GM19193 (cell line): Measurements from ENCODE around the gene DYNLT4.

ENCODE experiments used
- POLR2A ChIP-seq: IDR thresholded peaks from 4 replicates; pipeline ENCODE4 v1.6.1; 2011; ENCODE audit not compliant: insufficient read depth, insufficient read length; ENCODE audit errors: extremely low read depth

The DYNLT4 gene

DNA sequence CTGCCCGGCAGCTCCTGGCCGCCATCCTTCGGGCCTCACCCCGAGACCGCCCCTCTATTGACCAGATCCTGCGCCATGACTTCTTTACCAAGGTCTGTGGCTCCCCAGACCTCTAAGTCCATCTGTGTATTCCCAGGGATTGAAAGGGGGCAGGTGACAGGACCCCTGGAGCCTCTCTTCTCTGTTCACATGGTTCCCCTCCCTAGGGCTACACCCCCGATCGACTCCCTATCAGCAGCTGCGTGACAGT, 4.2 kb downstream of the DYNLT4 start:
- TF ChIP-seq POLR2A = no peak

GRCh38 chr1:44802306-44803061, 4.7 kb downstream of the DYNLT4 start:
- TF ChIP-seq POLR2A = no peak

- no peak for TF ChIP-seq POLR2A
These were observed 5.5 kb downstream of the DYNLT4 start for GRCh38 chr1:44801491-44802305.

DNA sequence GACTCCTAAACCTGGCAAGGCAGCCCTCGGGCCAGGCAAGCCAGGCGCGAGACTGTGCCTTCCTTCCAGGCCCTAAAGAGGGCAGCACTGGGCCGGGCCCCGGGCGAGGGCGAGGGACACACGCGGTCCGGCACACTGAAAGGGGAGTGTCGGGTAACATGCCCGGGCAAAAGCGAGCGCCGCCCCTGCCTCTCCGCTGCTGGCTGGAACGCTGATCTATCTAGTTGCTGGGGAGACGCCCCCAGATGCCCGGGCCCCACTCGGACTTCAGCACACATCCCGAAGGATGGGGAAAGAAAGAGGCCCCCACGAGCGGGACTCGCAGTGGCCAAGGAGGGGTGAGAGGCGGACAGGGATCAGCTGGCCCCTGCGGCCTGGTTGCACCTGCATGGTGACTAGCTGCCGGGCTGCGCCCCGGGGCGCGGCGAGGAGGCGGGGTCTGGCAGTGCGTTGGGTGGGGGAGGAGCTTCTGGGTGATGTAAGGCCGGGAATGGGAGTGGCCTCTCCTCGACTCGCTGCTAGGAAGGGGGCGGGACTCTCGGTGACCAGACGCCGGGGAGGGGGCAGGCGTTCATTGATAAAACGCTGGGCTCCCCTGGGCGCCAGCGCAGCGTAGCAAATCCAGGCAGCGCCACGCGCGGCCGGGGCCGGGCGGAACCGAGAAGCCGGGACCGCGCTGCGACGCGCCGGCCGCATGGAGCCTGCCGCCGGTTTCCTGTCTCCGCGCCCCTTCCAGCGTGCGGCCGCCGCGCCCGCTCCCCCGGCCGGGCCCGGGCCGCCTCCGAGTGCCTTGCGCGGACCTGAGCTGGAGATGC, 7.2 kb downstream of the DYNLT4 start, which contains the start of gene PLK3:
TSS of gene PLK3 (plus strand) at position 608 of the 815 bp plus-strand sequence. CDS start at position 695, 87 bp downstream.
- peak; percentile 96 for TF ChIP-seq POLR2A

DNA sequence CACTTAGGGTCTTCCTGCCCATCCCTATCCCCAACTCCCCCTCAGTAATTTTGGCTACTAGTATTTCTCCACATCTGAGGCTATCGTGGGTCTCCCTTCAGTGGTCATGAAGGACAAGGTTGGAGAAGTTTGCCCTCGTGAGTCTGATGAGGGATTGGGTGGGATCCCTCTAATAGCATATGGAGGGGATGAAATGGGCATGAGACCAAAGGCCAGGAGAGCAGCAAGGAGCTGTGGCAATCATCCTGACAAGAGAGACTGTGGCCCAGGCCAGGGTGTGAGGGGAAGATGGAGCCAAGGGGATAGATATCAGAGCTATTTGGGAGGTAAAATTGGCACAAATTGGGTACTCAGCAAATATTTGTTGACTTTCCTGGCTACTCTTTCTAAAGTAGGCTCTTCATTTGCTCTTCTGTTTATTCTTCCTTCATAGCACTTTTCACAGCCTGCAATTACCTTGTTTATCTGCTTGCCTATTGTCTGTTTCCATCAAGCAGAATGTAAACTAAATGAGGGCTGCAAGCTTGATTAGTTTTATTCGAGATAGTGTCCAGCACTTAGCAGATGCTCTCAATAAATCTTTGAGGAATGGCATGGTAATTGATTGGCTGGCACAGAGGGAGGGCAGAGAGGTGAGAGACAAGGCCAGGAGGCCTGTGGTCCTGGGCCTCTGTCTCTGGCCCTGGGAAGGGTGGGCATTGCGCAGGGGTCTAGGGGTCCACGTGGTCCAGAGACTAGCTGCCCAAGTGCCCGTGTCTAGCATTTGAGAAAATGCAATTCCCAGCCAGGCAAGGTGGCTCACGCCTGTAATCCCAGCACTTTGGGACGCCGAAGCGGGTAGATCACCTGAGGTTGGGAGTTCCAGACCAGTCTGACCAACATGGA, 8.4 kb downstream of the DYNLT4 start:
- no peak for TF ChIP-seq POLR2A

- no peak for TF ChIP-seq POLR2A
These were observed 14.2 kb downstream of the DYNLT4 start for GRCh38 chr1:44792736-44793502.

DNA sequence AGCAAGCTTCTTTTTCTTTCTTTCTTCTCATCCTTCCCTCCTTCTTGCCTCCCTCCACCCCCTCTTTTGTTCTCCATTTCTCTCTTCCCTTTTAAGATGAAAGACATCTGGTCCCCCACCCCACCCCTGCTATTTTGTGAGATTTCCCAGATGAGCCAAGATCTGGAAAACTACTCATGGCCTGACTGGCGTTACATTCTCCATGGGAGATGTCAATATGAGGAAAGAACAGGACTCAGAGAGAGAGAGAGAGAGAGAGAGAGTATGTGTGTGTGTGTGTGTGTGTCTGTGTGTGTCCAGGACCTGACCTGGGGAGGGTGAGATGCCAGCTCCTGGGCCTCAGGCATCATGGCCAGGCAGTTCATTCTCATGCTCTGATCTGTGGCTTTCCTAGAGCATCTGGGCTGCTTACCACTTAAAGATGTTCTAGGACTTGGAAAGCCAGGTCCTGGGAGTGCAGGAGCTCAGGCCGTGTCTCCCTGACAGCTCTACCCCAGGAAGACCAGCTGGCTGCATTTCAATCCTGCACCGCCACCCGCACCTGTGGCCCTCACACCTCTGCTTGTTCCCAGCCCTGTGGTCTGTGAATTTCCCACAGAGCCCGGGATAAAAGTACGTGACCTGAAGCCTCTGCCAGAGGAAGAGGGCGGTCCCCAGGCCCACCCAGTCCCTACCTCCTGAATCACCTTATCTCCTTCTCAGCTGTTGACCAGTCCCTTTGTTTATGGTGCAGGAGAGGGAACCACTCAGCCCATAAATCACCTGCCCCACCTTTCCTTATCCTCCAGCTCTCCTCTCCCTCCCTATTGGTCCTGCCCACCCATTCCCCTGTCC, 16.0 kb downstream of the DYNLT4 start:
- no peak for TF ChIP-seq POLR2A

GRCh38 chr1:44788120-44788860, 18.9 kb downstream of the DYNLT4 start, which contains the start of gene BEST4:
Gene BEST4, minus strand, starts transcription at chr1:44788170. Its CDS starts 465 bp downstream, at chr1:44787705.
- no peak for TF ChIP-seq POLR2A

GRCh38 chr1:44787506-44787905, 19.6 kb downstream of the DYNLT4 start:
- TF ChIP-seq POLR2A = no peak

DNA sequence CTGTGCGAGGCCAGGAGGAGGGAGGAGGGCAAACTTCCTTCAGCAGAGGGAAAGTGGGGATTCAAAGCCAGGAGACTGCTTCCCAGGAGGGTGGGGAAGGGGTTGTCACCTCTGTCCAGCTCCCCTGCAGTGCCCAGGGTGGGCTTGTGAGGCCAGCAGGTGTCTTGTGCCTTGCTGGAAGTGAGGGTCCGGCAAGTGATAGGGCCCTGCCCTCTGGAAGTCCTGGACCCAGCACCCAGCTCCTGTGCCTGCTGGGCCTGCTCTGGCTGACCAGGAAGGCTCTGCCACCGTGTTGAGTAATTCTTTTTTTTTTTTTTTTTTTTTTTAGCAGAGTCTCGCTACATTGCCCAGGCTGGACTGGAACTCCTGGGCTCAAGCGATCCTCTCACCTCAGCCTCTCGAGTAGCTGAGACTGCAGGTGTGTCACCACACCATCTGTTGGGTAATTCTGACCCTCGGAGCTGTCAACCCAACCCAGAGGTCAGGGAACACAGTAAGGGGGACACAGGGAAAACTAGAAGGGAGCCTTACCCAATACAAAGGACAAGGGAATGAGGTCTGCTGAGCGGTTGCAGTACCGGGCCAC, 20.2 kb downstream of the DYNLT4 start:
- no peak for TF ChIP-seq POLR2A

GRCh38 chr1:44786138-44786840, 20.9 kb downstream of the DYNLT4 start:
- peak; percentile 34 for TF ChIP-seq POLR2A
